HEK293T (cell line): ENCODE data around the gene ABR.

Source experiments
- ELF4 ChIP-seq: fragments of 450-650 bp; IDR thresholded peaks from 2 replicates; pipeline ENCODE4 v1.6.1; 2017; ENCODE audit warnings: antibody characterized with exemption
- HDGF ChIP-seq: fragments of 450-650 bp; IDR thresholded peaks from 2 replicates; pipeline ENCODE4 v1.6.1; 2017; ENCODE audit warnings: antibody characterized with exemption, borderline replicate concordance
- NFRKB ChIP-seq: fragments of 450-650 bp; IDR thresholded peaks from 2 replicates; pipeline ENCODE4 v1.6.1; 2016; ENCODE audit warnings: mild to moderate bottlenecking, moderate library complexity
- PKNOX1 ChIP-seq: fragments of 450-650 bp; IDR thresholded peaks from 2 replicates; pipeline ENCODE4 v1.6.1; 2016
- SP1 ChIP-seq: fragments of 450-650 bp; IDR thresholded peaks from 2 replicates; pipeline ENCODE4 v1.6.1; 2017

GRCh38 chr17:1050246-1050995 lies 129.4 kb downstream of the ABR start:
- no peak for TF ChIP-seq PKNOX1
- TF ChIP-seq NFRKB: no peak
- no peak for TF ChIP-seq SP1
- TF ChIP-seq HDGF: no peak
- no peak for TF ChIP-seq ELF4
